ENCODE results near the gene USP6. TPM values are rescaled to one million over a fixed set of nuclear protein-coding genes. Genes with fewer than 3 reads are reported as not detected.
"Not testable (repeated sequence)": the region's sequence is repeated elsewhere in the genome, so short reads cannot be mapped to it uniquely, and the experiment has no call there.

The USP6 gene
- total RNA-seq, 6 experiments from 2014 or later: 0.05 to 0.19 (median 0.10) TPM

GRCh38 chr17:5210091-5210490 is 94.3 kb downstream of the USP6 start:
- H3K27ac Mint-ChIP-seq: no peak overlapping the region
- H3K36me3 Mint-ChIP-seq (ENCODE audit: low read depth): peaks cover 13% of the 10 kb centered on the region
- H3K27me3 Mint-ChIP-seq (ENCODE audit: insufficient read depth): no peaks in the 10 kb centered on the region; the same call in 1 of the 2 replicates
- no peak for DNase-seq
- no peaks in the 10 kb centered on the region for H3K9me3 Mint-ChIP-seq
- no peak for TF ChIP-seq CTCF (IDR thresholded peaks at IDR 0.05)
- H3K4me1 Mint-ChIP-seq (ENCODE audit: low read depth): 0 out of 2 replicates have a peak, but pooled peaks cover 8% of the 10 kb centered on the region
- no peak overlapping the region for H3K4me3 Mint-ChIP-seq

- DNase-seq: no peak
- H3K4me3 Mint-ChIP-seq: no peak overlapping the region
- H3K9me3 Mint-ChIP-seq: no peaks in the 10 kb centered on the region
- no peak overlapping the region for H3K27ac Mint-ChIP-seq
- 0 out of 2 replicates have a peak, but pooled peaks cover 8% of the 10 kb centered on the region for H3K4me1 Mint-ChIP-seq (ENCODE audit: low read depth)
- H3K27me3 Mint-ChIP-seq (ENCODE audit: insufficient read depth): no peaks in the 10 kb centered on the region; the same call in 1 of the 2 replicates
- H3K36me3 Mint-ChIP-seq (ENCODE audit: low read depth): peaks cover 13% of the 10 kb centered on the region
- TF ChIP-seq CTCF (IDR thresholded peaks at IDR 0.05): no peak
These were observed 94.9 kb downstream of the USP6 start for GRCh38 chr17:5210614-5211252.

- Mint-ChIP-seq H3K9me3 (no peaks in the 10 kb centered on the region), H3K36me3 (ENCODE audit: low read depth) (peaks cover 13% of the 10 kb centered on the region), H3K27me3 (ENCODE audit: insufficient read depth) (no peaks in the 10 kb centered on the region; the same call in 1 of the 2 replicates), H3K27ac (no peak overlapping the region), H3K4me3 (no peak overlapping the region), H3K4me1 (ENCODE audit: low read depth) (0 out of 2 replicates have a peak, but pooled peaks cover 8% of the 10 kb centered on the region)
- DNase-seq: no peak
- no peak for TF ChIP-seq CTCF (IDR thresholded peaks at IDR 0.05)
These were observed 95.6 kb downstream of the USP6 start for GRCh38 chr17:5211458-5211857.

GRCh38 chr17:5217562-5217961 is 101.7 kb downstream of the USP6 start:
- H3K4me3 Mint-ChIP-seq; H3K36me3 Mint-ChIP-seq (ENCODE audit: low read depth); DNase-seq; H3K9me3 Mint-ChIP-seq; H3K27ac Mint-ChIP-seq; H3K27me3 Mint-ChIP-seq (ENCODE audit: insufficient read depth): not testable (repeated sequence)
- peaks cover 10% of the 10 kb centered on the region for H3K4me1 Mint-ChIP-seq (ENCODE audit: low read depth)

GRCh38 chr17:5219536-5219935 is 103.7 kb downstream of the USP6 start:
- Mint-ChIP-seq H3K36me3 (ENCODE audit: low read depth) (peaks cover 9% of the 10 kb centered on the region), H3K4me1 (ENCODE audit: low read depth) (peaks cover 16% of the 10 kb centered on the region), H3K27ac (no peak overlapping the region), H3K9me3 (no peaks in the 10 kb centered on the region), H3K4me3 (no peak overlapping the region), H3K27me3 (ENCODE audit: insufficient read depth) (no peaks in the 10 kb centered on the region)
- TF ChIP-seq CTCF (IDR thresholded peaks at IDR 0.05): no peak
- no peak for DNase-seq

- Mint-ChIP-seq H3K27ac (no peak overlapping the region), H3K4me3 (no peak overlapping the region), H3K27me3 (ENCODE audit: insufficient read depth) (no peaks in the 10 kb centered on the region; the same call in 1 of the 2 replicates), H3K9me3 (no peaks in the 10 kb centered on the region), H3K4me1 (ENCODE audit: low read depth) (peaks cover 16% of the 10 kb centered on the region), H3K36me3 (ENCODE audit: low read depth) (peaks cover 5% of the 10 kb centered on the region)
- no peak for DNase-seq
- TF ChIP-seq CTCF (IDR thresholded peaks at IDR 0.05): no peak
These were observed 104.2 kb downstream of the USP6 start for GRCh38 chr17:5220074-5220473.

- not testable (repeated sequence) for DNase-seq; H3K27me3 Mint-ChIP-seq (ENCODE audit: insufficient read depth)
These were observed 106.1 kb downstream of the USP6 start for GRCh38 chr17:5221912-5222311.

More at GRCh38 chr17:5221912-5222311, 106.1 kb downstream of the USP6 start:
- not testable (repeated sequence) for H3K27ac Mint-ChIP-seq; H3K9me3 Mint-ChIP-seq; H3K4me3 Mint-ChIP-seq; H3K36me3 Mint-ChIP-seq (ENCODE audit: low read depth)
- peaks cover 16% of the 10 kb centered on the region for H3K4me1 Mint-ChIP-seq (ENCODE audit: low read depth)
